Stimulated activated CD8-positive, alpha-beta memory T cell treated with anti-CD3 and anti-CD28 coated beads, Interleukin-15, amount 100 ng/mL, for 48 hours (primary cell): ENCODE data around the gene RANBP17.
"Not testable (repeated sequence)": the region's sequence is repeated elsewhere in the genome, so short reads cannot be mapped to it uniquely, and the experiment has no call there.

Source experiments
- DNase-seq, 2 donors: peaks; one replicate each; pipeline ENCODE4 v3.0.0-alpha.2; 2020; ENCODE audit warnings: low read depth in 2 of 2

The RANBP17 gene

DNA sequence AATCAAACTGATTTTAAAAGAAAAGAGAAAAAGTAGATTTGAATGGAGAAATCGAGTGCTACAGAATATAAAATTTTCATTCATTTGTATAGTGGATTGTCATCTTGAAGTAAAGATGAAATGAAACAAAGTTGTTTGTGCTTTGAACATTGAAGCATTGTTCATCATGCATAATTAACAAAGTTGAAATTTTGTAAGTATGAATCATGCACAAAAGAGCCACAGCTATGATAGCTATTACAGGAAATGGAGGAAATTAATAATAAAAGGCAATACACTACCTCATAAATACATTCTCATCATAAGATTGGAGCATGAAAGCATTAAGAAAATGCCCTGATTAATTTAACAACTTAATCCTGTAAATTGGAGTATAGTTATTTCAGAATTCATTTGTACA is 293.8 kb downstream of the RANBP17 start:
- DNase-seq: no peak

- no peak for DNase-seq
Measured at GRCh38 chr5:171157276-171157675, 295.5 kb downstream of the RANBP17 start.

GRCh38 chr5:171157775-171158174 is 296.0 kb downstream of the RANBP17 start:
- no peak for DNase-seq

DNA sequence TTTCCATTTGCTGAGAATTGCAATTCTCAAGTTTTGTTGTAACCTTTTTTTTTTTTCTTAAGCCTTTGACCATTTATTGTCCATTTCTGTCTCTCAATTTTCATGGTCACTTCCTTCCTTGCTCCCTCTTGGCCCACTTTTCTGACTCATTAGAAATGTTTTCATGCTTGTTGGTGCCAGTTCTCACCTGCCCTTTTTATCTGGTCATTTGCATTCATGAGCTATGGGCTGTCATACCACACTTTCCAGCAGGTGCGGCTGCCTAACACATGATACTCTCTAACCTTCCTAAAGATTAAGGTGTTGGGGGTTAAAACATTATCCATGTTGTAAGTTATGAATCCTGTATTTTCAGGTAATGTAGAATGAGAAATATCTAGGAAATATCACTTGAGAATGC is 296.8 kb downstream of the RANBP17 start:
- DNase-seq: no peak

DNA sequence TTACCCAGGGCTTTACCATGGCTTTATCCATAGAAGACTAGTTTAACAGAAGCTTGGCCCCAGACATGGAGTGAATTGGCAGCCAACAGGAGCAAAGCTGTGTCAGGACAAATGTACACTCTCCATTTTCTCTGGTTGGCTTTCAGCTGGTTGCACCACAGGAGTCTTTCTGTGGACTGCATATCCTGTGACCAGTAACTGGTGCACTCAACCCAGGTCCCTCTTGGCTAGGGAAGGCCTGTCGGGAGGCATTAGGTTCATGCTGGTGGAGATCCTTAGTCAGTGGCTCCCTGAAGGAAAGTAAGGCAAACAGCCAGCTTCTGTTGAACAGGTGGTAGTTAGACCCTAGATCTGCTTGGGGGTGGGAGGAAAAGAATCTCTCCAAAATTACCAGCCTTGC is 300.3 kb downstream of the RANBP17 start:
- no peak for DNase-seq

GRCh38 chr5:171162596-171162995 is 300.8 kb downstream of the RANBP17 start:
- no peak for DNase-seq

- no peak for DNase-seq
Measured at GRCh38 chr5:171166766-171167165, 304.9 kb downstream of the RANBP17 start.

DNA sequence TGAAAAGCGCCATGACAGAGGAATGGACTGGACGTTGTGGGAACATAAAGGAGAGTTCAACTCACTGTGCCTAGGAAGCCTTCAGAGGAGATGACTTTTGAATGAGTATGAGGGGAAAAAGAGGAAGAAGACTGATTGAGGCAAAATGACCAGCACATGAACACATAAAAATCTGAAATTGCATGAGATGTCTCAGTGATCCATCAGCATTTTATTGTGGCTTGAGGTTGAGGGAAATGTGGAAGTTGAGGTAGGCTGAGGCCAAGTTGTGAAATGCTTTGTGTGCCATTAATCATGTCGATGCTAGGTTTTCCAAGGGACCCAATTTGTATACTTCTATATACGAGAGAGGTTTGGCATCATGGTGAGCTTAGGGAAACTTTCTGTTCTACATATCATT is 306.4 kb downstream of the RANBP17 start:
- no peak for DNase-seq

- not testable (repeated sequence) for DNase-seq
Measured at GRCh38 chr5:171174960-171175359, 313.1 kb downstream of the RANBP17 start.

DNA sequence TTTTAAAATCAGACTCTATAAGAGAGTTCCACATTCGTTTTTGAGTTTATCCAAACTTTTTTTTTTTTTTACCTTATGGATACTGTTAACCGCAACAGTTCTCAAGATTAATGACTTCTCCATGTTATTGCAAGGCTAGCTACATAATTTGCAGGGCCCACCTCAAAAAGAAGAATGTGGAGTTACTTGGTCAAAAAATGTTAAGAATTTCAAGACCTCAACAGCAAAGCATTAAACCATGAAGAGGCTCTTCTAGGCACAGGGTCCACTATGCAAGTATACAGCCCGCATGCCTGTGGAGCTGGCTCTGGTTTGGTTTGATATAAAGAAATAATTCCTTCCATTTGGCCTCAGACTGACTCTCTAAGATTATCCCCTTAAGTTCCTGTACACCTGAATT is 313.9 kb downstream of the RANBP17 start:
- no peak for DNase-seq

DNA sequence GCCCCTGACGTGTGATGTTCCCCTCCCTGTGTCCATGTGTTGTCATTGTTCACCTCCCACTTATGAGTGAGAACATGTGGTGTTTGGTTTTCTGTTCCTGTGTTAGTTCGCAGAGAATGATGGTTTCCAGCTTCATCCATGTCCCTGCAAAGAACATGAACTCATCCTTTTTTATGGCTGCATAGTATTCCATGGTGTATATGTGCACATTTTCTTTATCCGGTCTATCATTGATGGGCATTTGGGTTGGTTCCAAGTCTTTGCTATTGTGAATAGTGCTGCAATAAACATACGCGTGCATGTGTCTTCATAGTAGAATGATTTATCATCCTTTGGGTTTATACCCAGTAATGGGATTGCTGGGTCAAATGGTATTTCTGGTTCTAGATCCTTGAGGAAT is 316.4 kb downstream of the RANBP17 start:
- not testable (repeated sequence) for DNase-seq

DNA sequence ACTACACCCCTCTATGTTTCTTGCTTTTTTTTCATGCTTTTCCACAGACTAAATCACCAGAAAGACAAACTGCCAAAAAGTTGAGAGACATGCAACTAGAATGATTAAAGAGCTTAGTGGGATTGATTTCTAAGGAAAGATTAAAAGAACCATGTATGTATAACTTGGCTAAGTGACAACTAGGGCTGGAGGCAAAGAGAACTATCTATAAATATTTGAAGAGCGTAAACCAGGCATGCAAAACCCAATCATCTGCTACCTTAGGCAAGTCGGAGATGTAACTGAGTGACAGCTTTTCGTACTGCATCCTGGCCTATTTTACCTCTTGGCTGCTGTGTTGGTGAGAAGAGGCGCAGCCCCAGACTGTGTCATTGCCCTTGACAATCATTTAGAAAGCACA is 326.2 kb downstream of the RANBP17 start:
- no peak for DNase-seq

DNA sequence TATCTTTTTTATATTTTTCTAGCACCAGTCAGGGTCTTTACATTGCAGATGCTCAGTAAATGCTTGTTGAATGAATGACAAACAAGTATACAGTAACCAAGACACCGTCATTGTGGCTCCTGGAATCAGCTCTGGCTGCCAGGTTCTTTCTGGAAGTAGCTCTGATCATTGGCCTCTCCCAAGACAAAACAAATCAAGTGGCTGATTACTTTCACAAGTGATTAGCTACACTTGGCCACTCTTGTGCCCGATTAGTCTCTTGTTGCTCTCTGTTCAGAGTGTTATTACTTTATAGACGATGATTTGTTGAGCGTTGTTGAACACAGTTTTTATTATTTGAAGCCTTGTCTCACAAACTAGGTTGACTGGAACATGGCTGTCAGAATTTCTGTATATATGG is 327.6 kb downstream of the RANBP17 start:
- no peak for DNase-seq

- no peak for DNase-seq
Measured at GRCh38 chr5:171192111-171192510, 330.3 kb downstream of the RANBP17 start.

DNA sequence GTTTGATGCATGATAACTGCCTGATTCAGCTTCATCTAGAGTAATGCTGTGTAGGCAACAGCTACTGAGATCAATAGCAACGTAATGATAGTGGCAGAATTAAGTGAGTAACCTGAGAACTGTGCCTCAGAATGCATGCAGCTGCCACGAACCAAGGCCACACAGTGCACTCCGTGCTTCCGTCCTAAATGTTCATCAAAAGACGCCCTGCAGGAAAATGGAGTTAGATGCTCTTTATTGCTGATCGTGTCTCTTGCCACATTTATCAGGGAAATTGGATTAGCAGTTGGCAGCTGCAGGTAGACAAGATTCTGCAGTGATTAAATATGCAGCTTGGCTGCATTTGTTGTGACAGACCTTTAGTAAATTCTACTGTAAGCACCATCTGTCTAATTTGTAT is 339.5 kb downstream of the RANBP17 start:
- DNase-seq: no peak

DNA sequence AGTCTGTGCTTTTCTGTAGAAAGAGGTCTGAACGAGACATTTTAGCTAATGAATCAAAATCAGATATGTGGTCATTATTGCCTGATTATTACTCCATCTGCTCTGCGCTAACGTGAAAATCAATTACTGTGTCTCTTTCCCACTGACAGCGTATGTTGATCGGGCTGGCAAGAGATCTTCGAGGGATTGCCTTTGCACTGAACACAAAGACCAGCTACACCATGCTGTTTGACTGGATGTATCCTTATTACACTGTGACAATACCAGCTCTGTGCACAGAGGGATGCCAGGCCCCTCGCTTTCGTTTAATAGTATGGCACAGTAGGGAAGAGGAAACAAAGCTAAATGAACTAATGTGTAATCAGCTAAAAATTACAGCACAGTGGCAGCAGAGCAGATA is 343.6 kb downstream of the RANBP17 start:
- no peak for DNase-seq

GRCh38 chr5:171207256-171207847 is 345.5 kb downstream of the RANBP17 start:
- DNase-seq: no peak

GRCh38 chr5:171221916-171222315 is 360.1 kb downstream of the RANBP17 start:
- no peak for DNase-seq

- no peak for DNase-seq
Measured at GRCh38 chr5:171223927-171224326, 362.1 kb downstream of the RANBP17 start.

GRCh38 chr5:171226096-171226754 is 364.4 kb downstream of the RANBP17 start:
- DNase-seq: no peak

- DNase-seq: no peak
Measured at GRCh38 chr5:171226864-171227263, 365.0 kb downstream of the RANBP17 start.

- no peak for DNase-seq
Measured at GRCh38 chr5:171236651-171237050, 374.8 kb downstream of the RANBP17 start.

DNA sequence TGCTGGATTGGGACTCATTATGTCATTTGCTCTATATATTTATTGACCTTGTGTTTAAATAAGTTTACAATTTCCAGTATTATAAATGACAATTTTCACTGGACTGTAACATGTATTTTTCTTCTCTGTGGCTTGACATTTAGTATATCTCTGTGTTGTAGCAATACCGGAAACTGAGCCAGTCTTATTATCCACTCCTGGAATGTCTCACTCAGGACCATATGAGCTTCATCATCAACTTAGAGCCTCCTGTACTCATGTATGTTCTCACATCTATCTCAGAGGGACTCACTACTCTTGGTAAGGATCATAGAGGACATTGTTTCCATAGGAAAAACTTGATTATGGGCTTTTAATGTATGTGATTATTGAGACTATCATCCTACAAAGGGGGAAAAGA is 380.7 kb downstream of the RANBP17 start:
- no peak for DNase-seq

- no peak for DNase-seq
Measured at GRCh38 chr5:171246231-171246630, 384.4 kb downstream of the RANBP17 start.
